HG03354 (cell line): Measurements from ENCODE around the gene SGMS1.

Source experiments
- ATAC-seq: cut with Tn5 transposase; IDR thresholded peaks from one replicate; pipeline ENCODE4 v1.9.1; 2021; ENCODE audit warnings: mild to moderate bottlenecking; ENCODE audit not compliant: unreplicated experiment, poor library complexity, severe bottlenecking

The SGMS1 gene

GRCh38 chr10:50614444-50615137 is 9.2 kb downstream of the SGMS1 start:
- ATAC-seq = peak; percentile 56

- ATAC-seq = no peak
These were observed 9.9 kb downstream of the SGMS1 start for GRCh38 chr10:50613726-50614443.

- peak; percentile 68 for ATAC-seq
These were observed 10.6 kb downstream of the SGMS1 start for GRCh38 chr10:50613150-50613549.

GRCh38 chr10:50610368-50610767 is 13.4 kb downstream of the SGMS1 start:
- no peak for ATAC-seq

GRCh38 chr10:50607356-50607925 is 16.3 kb downstream of the SGMS1 start:
- ATAC-seq = no peak

- ATAC-seq = no peak
These were observed 17.8 kb downstream of the SGMS1 start for GRCh38 chr10:50605951-50606270.

- peak; percentile 72 for ATAC-seq
These were observed 18.3 kb downstream of the SGMS1 start for GRCh38 chr10:50605269-50605950.

- ATAC-seq = no peak
These were observed 18.9 kb downstream of the SGMS1 start for GRCh38 chr10:50604809-50605208.

GRCh38 chr10:50604049-50604640 is 19.6 kb downstream of the SGMS1 start:
- ATAC-seq = peak; percentile 81

- no peak for ATAC-seq
These were observed 20.5 kb downstream of the SGMS1 start for GRCh38 chr10:50603151-50603850.

GRCh38 chr10:50601974-50602373 is 21.8 kb downstream of the SGMS1 start:
- no peak for ATAC-seq

GRCh38 chr10:50600831-50601477 is 22.8 kb downstream of the SGMS1 start:
- no peak for ATAC-seq

- no peak for ATAC-seq
These were observed 23.5 kb downstream of the SGMS1 start for GRCh38 chr10:50600286-50600685.

GRCh38 chr10:50596897-50597296 is 26.9 kb downstream of the SGMS1 start:
- no peak for ATAC-seq

- no peak for ATAC-seq
These were observed 27.3 kb downstream of the SGMS1 start for GRCh38 chr10:50596456-50596855.

- ATAC-seq = no peak
These were observed 28.0 kb downstream of the SGMS1 start for GRCh38 chr10:50595785-50596184.

GRCh38 chr10:50593523-50594376 is 30.0 kb downstream of the SGMS1 start:
- no peak for ATAC-seq

- no peak for ATAC-seq
These were observed 30.8 kb downstream of the SGMS1 start for GRCh38 chr10:50592961-50593418.
